ENCODE measurements around the gene SPDYE6.
"Not testable (repeated sequence)": the region's sequence is repeated elsewhere in the genome, so short reads cannot be mapped to it uniquely, and the experiment has no call there.

- TF ChIP-seq CTCF, POLR2A, EP300 (IDR thresholded peaks at IDR 0.05): not testable (repeated sequence)
Measured at GRCh38 chr7:102370038-102370437, 13.8 kb upstream of the SPDYE6 start.
